Heart left ventricle (tissue), 16 donors: Measurements from ENCODE around the gene GATA6. TPM values are rescaled to one million over a fixed set of nuclear protein-coding genes. Genes with fewer than 3 reads are reported as not detected.

Experiments used
- ATAC-seq, 4 donors: fragments of 200-7000 bp; cut with Tn5 transposase; one replicate each; pipeline ENCODE4 v1.9.1; 2020 to 2022; ENCODE audit warnings: moderate library complexity in 4 of 4, mild to moderate bottlenecking in 3 of 4, moderate number of reproducible peaks in 1 of 4
- DNase-seq, 5 donors: peaks; one replicate each; pipeline ENCODE4 v3.0.0-alpha.2; 2020
- H3K27ac ChIP-seq, 12 donors: fragments of 200-600 bp; sonication (generic) in 4 of 12; one replicate each; pipeline versions ENCODE4 v1.5.0 to v1.8.0; 2016 to 2022; ENCODE audit warnings: mild to moderate bottlenecking in 2 of 12
- H3K27me3 ChIP-seq, 9 donors: fragments of 200-600 bp; sonication (generic) in 2 of 9; one replicate each; pipeline versions ENCODE4 v1.5.1 to v1.8.0; 2016 to 2022; ENCODE audit warnings: mild to moderate bottlenecking in 3 of 9
- H3K36me3 ChIP-seq, 9 donors: fragments of 200-600 bp; sonication (generic) in 2 of 9; one replicate each; pipeline versions ENCODE4 v1.5.0 to v1.8.0; 2018 to 2022; ENCODE audit warnings: mild to moderate bottlenecking in 2 of 9
- H3K4me1 ChIP-seq, 12 donors: fragments of 200-600 bp; sonication (generic) in 4 of 12; one replicate each; pipeline versions ENCODE4 v1.5.0 to v1.8.0; 2016 to 2022; ENCODE audit warnings: mild to moderate bottlenecking in 3 of 12
- H3K4me3 ChIP-seq, 12 donors: fragments of 200-600 bp; sonication (generic) in 4 of 12; one replicate each; pipeline versions ENCODE4 v1.5.0 to v1.8.0; 2017 to 2022; ENCODE audit warnings: mild to moderate bottlenecking in 9 of 12, moderate library complexity in 4 of 12
- H3K9me3 ChIP-seq, 12 donors: fragments of 200-600 bp; sonication (generic) in 4 of 12; one replicate each; pipeline versions ENCODE4 v1.5.0 to v1.8.0; 2016 to 2022; ENCODE audit warnings: mild to moderate bottlenecking in 1 of 12
- CTCF ChIP-seq, 12 donors: fragments of 200-600 bp; sonication (generic) in 4 of 12; IDR thresholded peaks; one replicate each; pipeline versions ENCODE4 v1.5.0 to v1.8.0; 2018 to 2022; ENCODE audit warnings: antibody characterized with exemption in 12 of 12, mild to moderate bottlenecking in 5 of 12
- POLR2A ChIP-seq, 2 donors: fragments of 450-650 bp; IDR thresholded peaks; one replicate each; pipeline ENCODE4 v1.6.1; 2017; ENCODE audit warnings: antibody characterized with exemption in 2 of 2, mild to moderate bottlenecking in 2 of 2, moderate library complexity in 2 of 2
- WGBS, 4 donors: extraction: QIAGEN DNeasy Blood & Tissue Kit in 2 of 4; methylation state at CpG; one replicate each; pipeline versions ENCODE4 v1.1.5 to v1.1.7; 2013 to 2018; 5-methylcytosine and 5-hydroxymethylcytosine counted together
- intact Hi-C, 10 donors: fragments of 100-400 bp; cut with DNase I; formaldehyde crosslinking; loops; one replicate each; pipeline versions ENCODE4 v1.11.1 to v1.14.2; 2022
- polyA plus RNA-seq, 2 donors: library from polyadenylated mRNA; stranded (reverse); fragments of 200-250 nt; gene quantifications; one replicate each; pipeline ENCODE4 v1.2.3, GENCODE V29; 2013
- total RNA-seq, 9 donors: library from RNA; depleted of rRNA in 2 of 9; stranded (reverse); fragments of >200 nt in 2 of 9; fragmentation: NEBNext Ultra II Directional in 3 of 9; extraction: Animal tissue kit (Norgen Biotek cat#: 25700) in 3 of 9; gene quantifications; one replicate each; pipeline versions ENCODE4 v1.1.0 to v1.2.4, GENCODE V29; 2016 to 2023
- donor health status: ischemic (EF 13 %, LVEDD 7.1; RV severe dilation, severe dysfunction).
- donor health status: healthy with polysubstance abuse.
- donor health status: DM: no; HTN: yes; CAD: no.
- donor health status: DM: no; HTN: no; CAD: no.
- donor health status: ischemic (EF 25% LVEDD 6.9; RV normal size, moderate dysfunction).
- donor health status: ischemic (EF 25% LVEDD 5.7; RV mildly dilated, moderate dysfunction).
- donor health status: healthy.
- donor health status: DM: yes; HTN: yes; CAD: no.
- donor health status: ischemic (EF 35%, LVEDD 5.7; RV mildly dilated, moderate dysfunction).
- donor health status: nonischemic (EF 11% LVEDD 7.7; RV severe dilation, severe dysfunction).
- donor health status: DM: yes; HTN: yes; CAD: no.
- donor health status: PGD.
- donor health status: ischemic (EF 29% LVEDD 5.4; RV normal size, mild dysfunction).
- donor health status: nonischemic (EF 23%, LVEDD 6.1; RV moderate dilation, normal function).

Gene GATA6
- total and polyA plus RNA-seq, 11 donors = 42.1 to 97.7 (median 74.9) TPM

GRCh38 chr18:22165049-22165602, 4.3 kb upstream of the GATA6 start:
- peaks cover 0 to 42% (median 14%) of the 10 kb centered on the region in 12 donors for H3K4me1 ChIP-seq
- TF ChIP-seq POLR2A (IDR thresholded peaks at IDR 0.05) (no peak), CTCF (IDR thresholded peaks at IDR 0.05) (no peak)
- H3K36me3 ChIP-seq = no peaks in the 10 kb centered on the region
- intact Hi-C loops = loop anchor here (1.0 to 10.0 kb wide), 17 partner anchors 50 to 540 kb away; no protein-coding TSS in a partner anchor
- WGBS, 4 donors = 10 to 22% (median 19%) methylated on average over 33 to 50 of the region's 50 CpGs
- peak overlapping the region; percentile 75 to 100 (median 98) for H3K27ac ChIP-seq
- H3K4me3 ChIP-seq = peak overlapping the region; percentile 9 to 99 (median 85)
- DNase-seq (peak in 1 of 5 donors; percentile 33), ATAC-seq (no peak)
- H3K9me3 ChIP-seq = no peaks in the 10 kb centered on the region
- peaks cover 0 to 78% (median 9%) of the 10 kb centered on the region in 9 donors for H3K27me3 ChIP-seq

GRCh38 chr18:22165603-22166068, 3.8 kb upstream of the GATA6 start:
- peaks cover 0 to 42% (median 15%) of the 10 kb centered on the region in 12 donors for H3K4me1 ChIP-seq
- no peaks in the 10 kb centered on the region for H3K9me3 ChIP-seq
- no peak for TF ChIP-seq POLR2A (IDR thresholded peaks at IDR 0.05)
- TF ChIP-seq CTCF (IDR thresholded peaks at IDR 0.05) = no peak
- H3K4me3 ChIP-seq = peak overlapping the region; percentile 24 to 99 (median 86)
- H3K27ac ChIP-seq = peak overlapping the region; percentile 88 to 100 (median 98)
- no peak for DNase-seq
- intact Hi-C loops = loop anchor here (1.0 to 10.0 kb wide), 19 partner anchors 51 to 539 kb away; no protein-coding TSS in a partner anchor
- no peak for ATAC-seq
- 6 to 11% (median 8%) methylated on average over 50 to 57 of the region's 57 CpGs for WGBS, 4 donors
- H3K36me3 ChIP-seq = no peaks in the 10 kb centered on the region
- H3K27me3 ChIP-seq = peaks cover 0 to 83% (median 9%) of the 10 kb centered on the region in 9 donors

- TF ChIP-seq POLR2A (IDR thresholded peaks at IDR 0.05) = peak in 1 of 2 donors; percentile 48
- TF ChIP-seq CTCF (IDR thresholded peaks at IDR 0.05) = peak in 1 of 12 donors; percentile 2
- ATAC-seq = peak; percentile 4 to 41 (median 18)
- Histone ChIP-seq H3K36me3 (peaks cover 0 to 3% (median 2%) of the 10 kb centered on the region in 9 donors), H3K9me3 (no peaks in the 10 kb centered on the region), H3K4me3 (peak overlapping the region; percentile 34 to 99 (median 86)), H3K27me3 (peaks cover 0 to 90% (median 9%) of the 10 kb centered on the region in 9 donors), H3K4me1 (peaks cover 0 to 45% (median 16%) of the 10 kb centered on the region in 12 donors), H3K27ac (peak overlapping the region; percentile 88 to 100 (median 98))
- peak; percentile 69 to 80 (median 73) for DNase-seq
- WGBS, 4 donors = 3 to 6% (median 5%) methylated on average over 37 to 46 of the region's 46 CpGs
- intact Hi-C loops = loop anchor here (2.0 to 10.0 kb wide), 18 partner anchors 52 to 538 kb away; no protein-coding TSS in a partner anchor
These were observed 3.1 kb upstream of the GATA6 start for GRCh38 chr18:22166069-22166950.
